GM12878 (cell line): Measurements from ENCODE around the gene MTO1. TPM values are rescaled to one million over a fixed set of nuclear protein-coding genes. Genes with fewer than 3 reads are reported as not detected.

ENCODE experiments used
- BCL3 ChIP-seq: IDR thresholded peaks from 2 replicates; pipeline ENCODE4 v1.6.1; 2011; ENCODE audit warnings: borderline replicate concordance, low read depth, mild to moderate bottlenecking, moderate library complexity, low read length; ENCODE audit not compliant: insufficient read depth, poor library complexity, severe bottlenecking
- CREM ChIP-seq: IDR thresholded peaks from 2 replicates; pipeline ENCODE4 v1.6.1; 2014; ENCODE audit warnings: antibody characterized with exemption, low read depth
- EED ChIP-seq: sonication (generic); IDR thresholded peaks from 2 replicates; pipeline ENCODE4 v1.6.1; 2016; ENCODE audit warnings: antibody characterized with exemption, low read depth
- EGR1 ChIP-seq, 2 experiments: IDR thresholded peaks; 1 replicate in 1 of 2; 2 replicates in 1 of 2; pipeline ENCODE4 v1.6.1; 2011 to 2012; ENCODE audit warnings: low read depth in 2 of 2, low read length in 2 of 2, borderline replicate concordance in 1 of 2, mild to moderate bottlenecking in 1 of 2, moderate library complexity in 1 of 2
- MLLT1 ChIP-seq: fragments of 450-650 bp; IDR thresholded peaks from 2 replicates; pipeline ENCODE4 v1.6.1; 2016; ENCODE audit warnings: mild to moderate bottlenecking
- NFXL1 ChIP-seq: fragments of 450-650 bp; IDR thresholded peaks from 2 replicates; pipeline ENCODE4 v1.6.1; 2017; ENCODE audit warnings: antibody characterized with exemption, mild to moderate bottlenecking, borderline replicate concordance
- PAX8 ChIP-seq: fragments of 450-650 bp; IDR thresholded peaks from 2 replicates; pipeline ENCODE4 v1.6.1; 2017; ENCODE audit warnings: mild to moderate bottlenecking, moderate library complexity
- RAD21 ChIP-seq: IDR thresholded peaks from 2 replicates; pipeline ENCODE4 v1.6.1; 2011; ENCODE audit warnings: mild to moderate bottlenecking, low read depth, low read length, moderate library complexity; ENCODE audit not compliant: insufficient read depth
- REST ChIP-seq: IDR thresholded peaks from 2 replicates; pipeline ENCODE4 v1.6.1; 2012; ENCODE audit warnings: mild to moderate bottlenecking, low read depth, low read length
- SIN3A ChIP-seq: IDR thresholded peaks from 2 replicates; pipeline ENCODE4 v1.6.1; 2012; ENCODE audit warnings: low read depth, low read length, improper control_type of control experiment
- SKIL ChIP-seq: fragments of 450-650 bp; IDR thresholded peaks from 2 replicates; pipeline ENCODE4 v1.6.1; 2017; ENCODE audit warnings: mild to moderate bottlenecking, low read depth, inconsistent platforms; ENCODE audit not compliant: poor library complexity, severe bottlenecking
- SPI1 ChIP-seq: IDR thresholded peaks from 2 replicates; pipeline ENCODE4 v1.6.1; 2011; ENCODE audit warnings: low read depth, mild to moderate bottlenecking, low read length, moderate library complexity, borderline replicate concordance; ENCODE audit not compliant: insufficient read depth
- SUZ12 ChIP-seq: fragments of 200-600 bp; sonication (generic); IDR thresholded peaks from one replicate; pipeline ENCODE4 v1.6.1; 2018; ENCODE audit warnings: antibody characterized with exemption, mild to moderate bottlenecking; ENCODE audit not compliant: unreplicated experiment
- YY1 ChIP-seq: IDR thresholded peaks from 2 replicates; pipeline ENCODE4 v1.6.1; 2011; ENCODE audit warnings: low read depth, mild to moderate bottlenecking, low read length
- ZNF687 ChIP-seq: fragments of 450-650 bp; IDR thresholded peaks from 2 replicates; pipeline ENCODE4 v1.6.1; 2017; ENCODE audit warnings: mild to moderate bottlenecking, moderate library complexity
- polyA plus RNA-seq, 11 experiments: library from polyadenylated mRNA; depleted of rRNA in 4 of 11; unstranded in 6 of 11; stranded (reverse) in 5 of 11; fragments of >200 nt; fragmentation: Nextera tagmentation in 4 of 11; fragmentation: Illumina TruSeq in 1 of 11; extraction: Ambion mirVana in 4 of 11; extraction: Trizol in 1 of 11; gene quantifications; 1 replicate in 1 of 11; 2 replicates in 10 of 11; pipeline versions ENCODE4 v1.2.1 to v1.2.3, GENCODE V29; 2011 to 2016; ENCODE audit warnings: inconsistent platforms in 2 of 11, missing spikeins in 2 of 11, low read depth in 1 of 11
- total RNA-seq, 4 experiments: library from RNA; depleted of rRNA in 3 of 4; stranded (reverse); fragments of >200 nt in 3 of 4; fragmentation: Illumina TruSeq in 1 of 4; extraction: Trizol in 1 of 4; gene quantifications; 2 replicates each; pipeline versions ENCODE4 v1.2.1 to v1.2.3, GENCODE V29; 2013 to 2021

MTO1 gene
- total and polyA plus RNA-seq, 10 of the 15 experiments (the other 5 are each of a cell fraction or from before 2014, with no cell fraction given) = 24.8 to 53.6 (median 33.1) TPM

GRCh38 chr6:73461537-73462350 lies at the start of gene MTO1 (continued):
- TF ChIP-seq SKIL (peak; percentile 60), ZNF687 (peak; percentile 76), PAX8 (peak; percentile 64; the same call in 1 of the 2 replicates), EGR1 (IDR thresholded peaks at IDR 0.05; ENCODE audit: borderline replicate concordance in 1 of 2, low read depth in 2 of 2, low read length in 2 of 2) (peak; percentile 7 to 88; a peak in 1 of 3 replicates), SIN3A (peak; percentile 62; the same call in 1 of the 2 replicates), REST (no peak), SUZ12 (no peak), MLLT1 (peak; percentile 58; the same call in 1 of the 2 replicates), YY1 (peak; percentile 99), BCL3 (no peak), CREM (peak; percentile 56), EED (peak; percentile 51; the same call in 1 of the 2 replicates), SPI1 (no peak), NFXL1 (no peak), RAD21 (no peak)
